ENCODE results near the gene SCAF8. TPM values are rescaled to one million over a fixed set of nuclear protein-coding genes. Genes with fewer than 3 reads are reported as not detected.

SCAF8 gene
- 28.0 and 42.0 TPM in 2 replicates for total RNA-seq
- polyA plus RNA-seq: 16.0 and 18.9 TPM in 2 replicates

GRCh38 chr6:154733183-154733625 is at the start of gene SCAF8:
TSS of gene SCAF8 (plus strand) at chr6:154733416. CDS start at chr6:154733901, 485 bp downstream.
- H3K4me3 ChIP-seq: peak within 1 kb of the TSS; percentile 92
- peak within 1 kb of the TSS; percentile 100 for H3K27ac ChIP-seq
- peak; percentile 89 to 92 for DNase-seq (ENCODE audit: low read depth in 1 of 2, low spot score in 1 of 2)
- H3K27me3 ChIP-seq: no peaks in the 10 kb centered on the region
- peaks cover 7% of the 10 kb centered on the region for H3K4me1 ChIP-seq (ENCODE audit: low read depth)
- H3K36me3 ChIP-seq: no peaks in the 10 kb centered on the region
- H3K9me3 ChIP-seq (ENCODE audit: low read depth): no peaks in the 10 kb centered on the region
- TF ChIP-seq CTCF (IDR thresholded peaks at IDR 0.05; ENCODE audit: low read depth, low read length): peak; percentile 61

GRCh38 chr6:154683756-154684523 is 49.3 kb upstream of the SCAF8 start:
- Histone ChIP-seq H3K4me1 (ENCODE audit: low read depth) (no peaks in the 10 kb centered on the region), H3K27ac (no peak overlapping the region), H3K36me3 (no peaks in the 10 kb centered on the region), H3K4me3 (no peak overlapping the region), H3K9me3 (ENCODE audit: low read depth) (no peaks in the 10 kb centered on the region), H3K27me3 (peaks cover 2% of the 10 kb centered on the region)
- DNase-seq (ENCODE audit: low read depth in 1 of 2, low spot score in 1 of 2): peak in 1 of 2 donors; percentile 50
- no peak for TF ChIP-seq CTCF (IDR thresholded peaks at IDR 0.05; ENCODE audit: low read depth, low read length)

GRCh38 chr6:154686162-154686561 is 47.1 kb upstream of the SCAF8 start:
- Histone ChIP-seq H3K27me3 (no peaks in the 10 kb centered on the region), H3K4me1 (ENCODE audit: low read depth) (no peaks in the 10 kb centered on the region), H3K27ac (no peak overlapping the region), H3K36me3 (no peaks in the 10 kb centered on the region), H3K9me3 (ENCODE audit: low read depth) (no peaks in the 10 kb centered on the region), H3K4me3 (no peak overlapping the region)
- no peak for DNase-seq (ENCODE audit: low read depth in 1 of 2, low spot score in 1 of 2)
- no peak for TF ChIP-seq CTCF (IDR thresholded peaks at IDR 0.05; ENCODE audit: low read depth, low read length)

- Histone ChIP-seq H3K9me3 (ENCODE audit: low read depth) (no peaks in the 10 kb centered on the region), H3K4me3 (no peak overlapping the region), H3K36me3 (no peaks in the 10 kb centered on the region), H3K4me1 (ENCODE audit: low read depth) (no peaks in the 10 kb centered on the region), H3K27me3 (no peaks in the 10 kb centered on the region), H3K27ac (no peak overlapping the region)
- TF ChIP-seq CTCF (IDR thresholded peaks at IDR 0.05; ENCODE audit: low read depth, low read length): no peak
- DNase-seq (ENCODE audit: low read depth in 1 of 2, low spot score in 1 of 2): no peak
Measured at GRCh38 chr6:154689493-154690255, 43.5 kb upstream of the SCAF8 start.

- no peak for TF ChIP-seq CTCF (IDR thresholded peaks at IDR 0.05; ENCODE audit: low read depth, low read length)
- H3K4me3 ChIP-seq: no peak overlapping the region
- H3K4me1 ChIP-seq (ENCODE audit: low read depth): no peaks in the 10 kb centered on the region
- DNase-seq (ENCODE audit: low read depth in 1 of 2, low spot score in 1 of 2): no peak
- H3K27me3 ChIP-seq: no peaks in the 10 kb centered on the region
- no peaks in the 10 kb centered on the region for H3K9me3 ChIP-seq (ENCODE audit: low read depth)
- H3K36me3 ChIP-seq: no peaks in the 10 kb centered on the region
- no peak overlapping the region for H3K27ac ChIP-seq
Measured at GRCh38 chr6:154690857-154691256, 42.4 kb upstream of the SCAF8 start.

All from cardiac muscle cell (in vitro differentiated cells and primary cell).